Activated CD4-positive, alpha-beta T cell treated with anti-CD3 and anti-CD28 coated beads for 36 hours (primary cell): ENCODE measurements around the gene ARHGEF1. TPM values are rescaled to one million over a fixed set of nuclear protein-coding genes. Genes with fewer than 3 reads are reported as not detected.
"Not testable (repeated sequence)": the region's sequence is repeated elsewhere in the genome, so short reads cannot be mapped to it uniquely, and the experiment has no call there.

ENCODE experiments used
- ATAC-seq: fragments of 200-7000 bp; cut with Tn5 transposase; one replicate; pipeline ENCODE4 v1.10.0; 2021; ENCODE audit warnings: mild to moderate bottlenecking, moderate library complexity
- CTCF ChIA-PET: fragments of 350-600 bp; sonication (Branson Sonifier 250); formaldehyde crosslinking; loops from one replicate; lab custom pipeline; 2021; ENCODE audit warnings: antibody characterized with exemption; lab: Charles Lee
- POLR2A ChIA-PET: fragments of 350-600 bp; sonication (Branson Sonifier 250); formaldehyde crosslinking; loops from one replicate; lab custom pipeline; 2021; ENCODE audit warnings: antibody characterized with exemption, inconsistent platforms; lab: Charles Lee
- DNase-seq: peaks from one replicate; pipeline ENCODE4 v3.0.0-alpha.2; 2020
- H3K27ac Mint-ChIP-seq: one replicate; pipeline ENCODE4 v1.8.0; 2021; ENCODE audit warnings: mixed read lengths
- H3K27me3 Mint-ChIP-seq: one replicate; pipeline ENCODE4 v1.8.0; 2021; ENCODE audit warnings: mixed read lengths
- H3K36me3 Mint-ChIP-seq: one replicate; pipeline ENCODE4 v1.8.0; 2021; ENCODE audit warnings: low read depth, mixed read lengths
- H3K4me1 Mint-ChIP-seq: one replicate; pipeline ENCODE4 v1.8.0; 2021; ENCODE audit warnings: mixed read lengths
- H3K4me3 Mint-ChIP-seq: one replicate; pipeline ENCODE4 v1.8.0; 2021; ENCODE audit warnings: mild to moderate bottlenecking, moderate library complexity, mixed read lengths
- H3K9me3 Mint-ChIP-seq: one replicate; pipeline ENCODE4 v1.8.0; 2021; ENCODE audit warnings: low read depth, mixed read lengths
- intact Hi-C, 2 experiments: fragments of 100-400 bp; cut with DNase I in 1 of 2; cut with micrococcal nuclease in 1 of 2; formaldehyde crosslinking; loops; one replicate each; pipeline versions ENCODE4 v1.14.2 to v1.15.1; 2022 to 2024; cut with DNase I, micrococcal nuclease
- total RNA-seq, 2 experiments: library from RNA; stranded (reverse); gene quantifications; one replicate each; pipeline ENCODE4 v1.2.3, GENCODE V29; 2021

The ARHGEF1 gene
- total RNA-seq, 2 experiments from 2014 or later = 231 to 276 TPM

GRCh38 chr19:41913538-41914423, 30.8 kb downstream of the ARHGEF1 start:
- H3K27me3 Mint-ChIP-seq = peaks cover 23% of the 10 kb centered on the region
- POLR2A ChIA-PET = no interaction called here
- intact Hi-C loops = loop anchor here in 1 of 2 experiments (2.0 kb wide), 1 partner anchor 15 kb away; the partner anchor contains the start of gene ERFL
- H3K9me3 Mint-ChIP-seq = no peaks in the 10 kb centered on the region
- H3K4me3 Mint-ChIP-seq = no peak overlapping the region
- ATAC-seq = no peak
- no peak overlapping the region for H3K27ac Mint-ChIP-seq
- DNase-seq = no peak
- H3K4me1 Mint-ChIP-seq = peaks cover 28% of the 10 kb centered on the region
- CTCF ChIA-PET = no interaction called here
- peaks cover 5% of the 10 kb centered on the region for H3K36me3 Mint-ChIP-seq

- Mint-ChIP-seq H3K27me3 (peaks cover 23% of the 10 kb centered on the region), H3K4me1 (peaks cover 28% of the 10 kb centered on the region)
- intact Hi-C loops = loop anchor here in 1 of 2 experiments (2.0 kb wide), 1 partner anchor 14 kb away; the partner anchor contains the start of gene ERFL
- POLR2A ChIA-PET, CTCF ChIA-PET, H3K4me3 Mint-ChIP-seq, ATAC-seq, H3K36me3 Mint-ChIP-seq, H3K27ac Mint-ChIP-seq, DNase-seq, H3K9me3 Mint-ChIP-seq: not testable (repeated sequence)
Observed at GRCh38 chr19:41914424-41914834, 31.4 kb downstream of the ARHGEF1 start.

GRCh38 chr19:41915021-41915775, 32.2 kb downstream of the ARHGEF1 start:
- intact Hi-C loops = loop anchor here in 1 of 2 experiments (2.0 kb wide), 1 partner anchor 14 kb away; the partner anchor contains the start of gene ERFL
- ATAC-seq = no peak
- POLR2A ChIA-PET = no interaction called here

GRCh38 chr19:41915776-41916414, 32.9 kb downstream of the ARHGEF1 start:
- DNase-seq (no peak), ATAC-seq (peak; percentile 20)
- no peak overlapping the region for H3K4me3 Mint-ChIP-seq
- H3K4me1 Mint-ChIP-seq = peaks cover 23% of the 10 kb centered on the region
- intact Hi-C loops = loop anchor here in 1 of 2 experiments (2.0 kb wide), 1 partner anchor 13 kb away; the partner anchor contains the start of gene ERFL
- H3K27me3 Mint-ChIP-seq = peaks cover 23% of the 10 kb centered on the region
- H3K9me3 Mint-ChIP-seq = no peaks in the 10 kb centered on the region
- ChIA-PET CTCF (no interaction called here), POLR2A (no interaction called here)
- no peak overlapping the region for H3K27ac Mint-ChIP-seq
- no peaks in the 10 kb centered on the region for H3K36me3 Mint-ChIP-seq

More at GRCh38 chr19:41915021-41915775, 32.2 kb downstream of the ARHGEF1 start:
- no peaks in the 10 kb centered on the region for H3K9me3 Mint-ChIP-seq
- no peak for DNase-seq
- H3K27me3 Mint-ChIP-seq = peaks cover 23% of the 10 kb centered on the region
- no peak overlapping the region for H3K27ac Mint-ChIP-seq
- H3K36me3 Mint-ChIP-seq = peaks cover 5% of the 10 kb centered on the region
- no peak overlapping the region for H3K4me3 Mint-ChIP-seq
- CTCF ChIA-PET = no interaction called here
- peaks cover 28% of the 10 kb centered on the region for H3K4me1 Mint-ChIP-seq

GRCh38 chr19:41917676-41918075, 34.7 kb downstream of the ARHGEF1 start:
- intact Hi-C loops = no loop called here
- H3K4me1 Mint-ChIP-seq = peaks cover 20% of the 10 kb centered on the region
- no peaks in the 10 kb centered on the region for H3K36me3 Mint-ChIP-seq
- POLR2A ChIA-PET = interaction anchor here (0.6 kb wide), 1 partner anchor 397 kb away, joined by 3 read pairs; no protein-coding TSS in a partner anchor
- H3K27ac Mint-ChIP-seq = no peak overlapping the region
- no peaks in the 10 kb centered on the region for H3K9me3 Mint-ChIP-seq
- peaks cover 20% of the 10 kb centered on the region for H3K27me3 Mint-ChIP-seq
- ATAC-seq (no peak), DNase-seq (no peak)
- CTCF ChIA-PET = no interaction called here
- no peak overlapping the region for H3K4me3 Mint-ChIP-seq

- DNase-seq = no peak
- no peak for ATAC-seq
- no peaks in the 10 kb centered on the region for H3K9me3 Mint-ChIP-seq
- no peak overlapping the region for H3K27ac Mint-ChIP-seq
- POLR2A ChIA-PET = no interaction called here
- H3K36me3 Mint-ChIP-seq = no peaks in the 10 kb centered on the region
- H3K4me3 Mint-ChIP-seq = no peak overlapping the region
- intact Hi-C loops = no loop called here
- peaks cover 22% of the 10 kb centered on the region for H3K4me1 Mint-ChIP-seq
- H3K27me3 Mint-ChIP-seq = peaks cover 22% of the 10 kb centered on the region
- CTCF ChIA-PET = no interaction called here
Observed at GRCh38 chr19:41918095-41918494, 35.1 kb downstream of the ARHGEF1 start.

- Mint-ChIP-seq H3K4me1 (peaks cover 22% of the 10 kb centered on the region), H3K36me3 (no peaks in the 10 kb centered on the region), H3K27me3 (peaks cover 21% of the 10 kb centered on the region), H3K4me3 (no peak overlapping the region), H3K27ac (no peak overlapping the region), H3K9me3 (no peaks in the 10 kb centered on the region)
- intact Hi-C loops = no loop called here
- POLR2A ChIA-PET = no interaction called here
- CTCF ChIA-PET = interaction anchor here (1.1 kb wide), 1 partner anchor 19 kb away, joined by 5 read pairs; no protein-coding TSS in a partner anchor
- ATAC-seq (no peak), DNase-seq (no peak)
Observed at GRCh38 chr19:41918653-41919244, 35.8 kb downstream of the ARHGEF1 start.

- POLR2A ChIA-PET = interaction anchor here (0.6 kb wide), 1 partner anchor 307 kb away, joined by 3 read pairs; no protein-coding TSS in a partner anchor
Observed at GRCh38 chr19:41919948-41920712, 37.1 kb downstream of the ARHGEF1 start.

GRCh38 chr19:41920882-41921576, 38.0 kb downstream of the ARHGEF1 start:
- peaks cover 18% of the 10 kb centered on the region for H3K4me1 Mint-ChIP-seq
- POLR2A ChIA-PET = no interaction called here
- H3K27me3 Mint-ChIP-seq = peaks cover 12% of the 10 kb centered on the region
- DNase-seq = no peak
- CTCF ChIA-PET = interaction anchor here (0.9 kb wide), 1 partner anchor 34 kb away, joined by 4 read pairs; no protein-coding TSS in a partner anchor
- H3K4me3 Mint-ChIP-seq = no peak overlapping the region
- H3K9me3 Mint-ChIP-seq = no peaks in the 10 kb centered on the region
- intact Hi-C loops = no loop called here
- no peak overlapping the region for H3K27ac Mint-ChIP-seq
- ATAC-seq = peak; percentile 23
- no peaks in the 10 kb centered on the region for H3K36me3 Mint-ChIP-seq

More at GRCh38 chr19:41919948-41920712, 37.1 kb downstream of the ARHGEF1 start:
- H3K27ac Mint-ChIP-seq = no peak overlapping the region
- no peaks in the 10 kb centered on the region for H3K36me3 Mint-ChIP-seq
- peaks cover 18% of the 10 kb centered on the region for H3K4me1 Mint-ChIP-seq
- H3K27me3 Mint-ChIP-seq = peaks cover 12% of the 10 kb centered on the region
- intact Hi-C loops = no loop called here
- DNase-seq = no peak
- no peak overlapping the region for H3K4me3 Mint-ChIP-seq
- H3K9me3 Mint-ChIP-seq = no peaks in the 10 kb centered on the region
- CTCF ChIA-PET = interaction anchor here (1.1 kb wide), 1 partner anchor 17 kb away, joined by 5 read pairs; no protein-coding TSS in a partner anchor
- peak; percentile 21 for ATAC-seq
